Omental fat pad (tissue), 4 donors: ENCODE results near the gene PPEF1. TPM values are rescaled to one million over a fixed set of nuclear protein-coding genes. Genes with fewer than 3 reads are reported as not detected.

ENCODE experiments used
- ATAC-seq: fragments of 150-250 bp; one replicate; pipeline ENCODE4 v1.9.1; 2016; ENCODE audit warnings: mild to moderate bottlenecking, moderate library complexity; ENCODE audit not compliant: low FRiP score
- DNase-seq: peaks from one replicate; pipeline ENCODE4 v3.0.0-alpha.2; 2019; ENCODE audit warnings: low spot score
- CTCF ChIP-seq, 3 donors: fragments of 450-650 bp; IDR thresholded peaks; one replicate each; pipeline ENCODE4 v1.5.1; 2016 to 2017; ENCODE audit warnings: antibody characterized with exemption in 3 of 3, mild to moderate bottlenecking in 3 of 3, moderate library complexity in 2 of 3
- total RNA-seq, 4 donors: library from RNA; depleted of rRNA; stranded (reverse); fragments of >200 nt; gene quantifications; one replicate each; pipeline ENCODE4 v1.1.0, GENCODE V29; 2016

The PPEF1 gene
- total RNA-seq, result not detected

GRCh38 chrX:18707426-18708049 lies at the start of gene PPEF1:
Gene PPEF1, plus strand, starts transcription at chrX:18707645. Its CDS starts 136 bp downstream, at chrX:18707781.
- no peak for TF ChIP-seq CTCF (IDR thresholded peaks at IDR 0.05)
- ATAC-seq, result no peak
- no peak for DNase-seq

GRCh38 chrX:18661273-18661672 lies 46.2 kb upstream of the PPEF1 start:
- ATAC-seq (no peak), DNase-seq (no peak)
- TF ChIP-seq CTCF (IDR thresholded peaks at IDR 0.05), result no peak

GRCh38 chrX:18664947-18665346 lies 42.5 kb upstream of the PPEF1 start:
- no peak for ATAC-seq

GRCh38 chrX:18666614-18667013 lies 40.8 kb upstream of the PPEF1 start:
- no peak for ATAC-seq
- no peak for TF ChIP-seq CTCF (IDR thresholded peaks at IDR 0.05)
- DNase-seq, result no peak

More at GRCh38 chrX:18664947-18665346, 42.5 kb upstream of the PPEF1 start:
- no peak for TF ChIP-seq CTCF (IDR thresholded peaks at IDR 0.05)
- DNase-seq, result no peak

GRCh38 chrX:18668071-18668835 lies 39.2 kb upstream of the PPEF1 start:
- DNase-seq, result no peak
- no peak for TF ChIP-seq CTCF (IDR thresholded peaks at IDR 0.05)
- ATAC-seq, result no peak

- no peak for DNase-seq
- no peak for TF ChIP-seq CTCF (IDR thresholded peaks at IDR 0.05)
- no peak for ATAC-seq
Measured at GRCh38 chrX:18672008-18672407, 35.4 kb upstream of the PPEF1 start, which contains the start of gene RS1. Gene RS1, minus strand, starts transcription at chrX:18672108. Its CDS starts 40 bp downstream, at chrX:18672068.

- no peak for TF ChIP-seq CTCF (IDR thresholded peaks at IDR 0.05)
- peak; percentile 47 for ATAC-seq
- DNase-seq, result no peak
Measured at GRCh38 chrX:18674417-18674787, 33.0 kb upstream of the PPEF1 start.
